ENCODE results near the gene PACRG. TPM values are rescaled to one million over a fixed set of nuclear protein-coding genes. Genes with fewer than 3 reads are reported as not detected.

Gene PACRG
- total and polyA plus RNA-seq, 2 of the 8 experiments (the other 6 are each of a cell fraction or from before 2014, with no cell fraction given): 0.44 to 0.54 TPM

DNA sequence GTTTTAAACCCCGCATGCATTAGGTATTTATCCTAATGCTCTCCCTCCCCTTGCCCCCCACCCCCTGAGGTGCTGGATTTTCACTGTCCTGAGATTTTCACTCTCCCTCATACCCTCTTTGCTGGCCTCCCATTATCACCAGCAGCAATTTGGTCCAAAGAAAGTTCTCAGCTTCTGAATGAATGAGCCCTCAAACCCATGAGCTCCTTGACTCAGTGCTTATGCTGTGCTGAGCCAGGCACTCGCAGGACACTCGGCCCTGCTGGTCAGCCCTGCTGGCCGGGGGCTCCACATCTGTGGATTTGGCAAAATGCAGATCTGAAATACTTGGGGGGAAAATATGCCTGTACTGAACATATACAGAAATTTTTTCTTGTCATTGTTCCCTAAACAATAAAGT, 533.6 kb downstream of the PACRG start:
- POLR2A ChIA-PET (ENCODE audit: partially characterized antibody): interaction anchor here (1.5 kb wide), 1 partner anchor 69 kb away, joined by 5 read pairs; no protein-coding TSS in a partner anchor
- Histone ChIP-seq H3K4me3 (ENCODE audit: extremely low read depth in 1 of 4, insufficient read depth in 2 of 4, low read depth in 3 of 4, low read length in 4 of 4) (peak overlapping the region; percentile 2 to 56 (median 37); a peak in 6 of 8 replicates), H4K91ac (replicated peaks; ENCODE audit: insufficient read length, low read length) (no peak overlapping the region), H2BK15ac (ENCODE audit: low read length) (no peak overlapping the region), H3K14ac (ENCODE audit: insufficient read length) (no peak overlapping the region), H4K20me1 (replicated peaks in 1 of 2; ENCODE audit: control insufficient read depth in 1 of 2, insufficient read depth in 2 of 2, low read length in 2 of 2) (no peaks in the 10 kb centered on the region), H3K36me3 (ENCODE audit: control insufficient read depth in 2 of 4, insufficient read depth in 4 of 4, low read length in 3 of 4) (no peaks in the 10 kb centered on the region), H3K23ac (ENCODE audit: insufficient read length) (no peak overlapping the region), H3K4me2 (ENCODE audit: insufficient read depth in 1 of 2, low read depth in 2 of 2, low read length in 2 of 2) (peak overlapping the region; percentile 75 to 85), H4K5ac (ENCODE audit: insufficient read length, low read depth, low read length) (peak overlapping the region; percentile 8), H4K8ac (ENCODE audit: extremely low read depth, insufficient read depth, low read length) (no peak overlapping the region), H3K9me3 (ENCODE audit: insufficient read depth in 2 of 2, low read depth in 1 of 2, low read length in 1 of 2) (no peaks in the 10 kb centered on the region), H3K4ac (replicated peaks; ENCODE audit: insufficient read length, low read depth, low read length) (no peak overlapping the region), H2AFZ (ENCODE audit: low read length) (no peak overlapping the region), H3K4me1 (replicated peaks in 1 of 4; ENCODE audit: control insufficient read depth in 3 of 4, insufficient read depth in 4 of 4, low read length in 3 of 4) (peaks cover 3 to 21% (median 20%) of the 10 kb centered on the region in 4 experiments), H2BK120ac (replicated peaks; ENCODE audit: low read depth, low read length) (no peak overlapping the region), H3K56ac (replicated peaks; ENCODE audit: insufficient read length, low read depth, low read length) (no peak overlapping the region), H3K79me2 (ENCODE audit: control insufficient read depth in 1 of 2, insufficient read depth in 2 of 2, low read length in 2 of 2) (no peaks in the 10 kb centered on the region), H3K27ac (ENCODE audit: low read depth, low read length) (no peak overlapping the region), H2BK12ac (ENCODE audit: low read depth, low read length) (no peak overlapping the region; the same call in 1 of the 2 replicates), H3K79me1 (ENCODE audit: low read depth, low read length) (no peaks in the 10 kb centered on the region), H3K23me2 (ENCODE audit: low read depth, low read length) (peaks cover 9% of the 10 kb centered on the region; the same call in 1 of the 2 replicates), H3K27me3 (replicated peaks in 1 of 4; ENCODE audit: control insufficient read depth in 3 of 4, extremely low read depth in 1 of 4, insufficient read depth in 3 of 4, low read length in 3 of 4) (peaks cover 7 to 14% (median 11%) of the 10 kb centered on the region in 4 experiments), H2BK5ac (ENCODE audit: low read depth, low read length) (no peak overlapping the region), H3K9ac (replicated peaks in 1 of 4; ENCODE audit: extremely low read depth in 1 of 4, low read depth in 3 of 4, low read length in 3 of 4) (no peak overlapping the region), H2AK5ac (ENCODE audit: low read depth, low read length) (no peak overlapping the region), H2BK20ac (ENCODE audit: low read length) (no peak overlapping the region), H3K18ac (ENCODE audit: extremely low read depth, low read length) (peak overlapping the region; percentile 91; the same call in 1 of the 2 replicates)
- CTCF ChIA-PET (ENCODE audit: partially characterized antibody): interaction anchor here (0.6 to 1.7 kb wide), 2 partner anchors 21 to 81 kb away, joined by 3 to 4 read pairs; no protein-coding TSS in a partner anchor
- TF ChIP-seq MAX (IDR thresholded peaks at IDR 0.05): no peak
- no peak for TF ChIP-seq RXRA (IDR thresholded peaks at IDR 0.05; ENCODE audit: insufficient read depth, low read depth, low read length)
- TF ChIP-seq FOSL1 (IDR thresholded peaks at IDR 0.05; ENCODE audit: insufficient read depth, low read depth, low read length): no peak
- TF ChIP-seq CBX8 (IDR thresholded peaks at IDR 0.05; ENCODE audit: borderline replicate concordance, low read depth, low read length): no peak
- DNase-seq (ENCODE audit: low read depth in 1 of 2, low spot score in 2 of 2): no peak
- WGBS, 2 experiments (ENCODE audit: extremely low coverage in 1 of 2, insufficient coverage in 1 of 2, insufficient read length in 1 of 2, insufficient replicate concordance in 2 of 2, low coverage in 1 of 2, low lambda C conversion rate in 2 of 2, missing lambda C conversion rate in 1 of 2): 36% methylated on average over 4 of the region's 4 CpGs; no CpG with 5 or more reads in 1 of the 2 experiments
- no peak for FAIRE-seq
